Measurements from ENCODE around the gene CPLX1.

- TF ChIP-seq CTCF (conservative IDR thresholded peaks at IDR 0.05; ENCODE audit: low read length) (no peak), EZH2phosphoT487 (IDR thresholded peaks at IDR 0.05; ENCODE audit: borderline replicate concordance) (no peak)
These were observed 10.1 kb upstream of the CPLX1 start for GRCh38 chr4:836003-836511.
